ENCODE measurements around the gene MACF1.

GRCh38 chr1:39168301-39169080 lies 36.0 kb upstream of the MACF1 start:
- TF ChIP-seq CTCF (IDR thresholded peaks at IDR 0.05; ENCODE audit: insufficient read depth, low read depth, low read length) (no peak), EZH2 (IDR thresholded peaks at IDR 0.05; ENCODE audit: insufficient read depth, low read length) (no peak)
